SU-DHL-6 (cell line): Measurements from ENCODE around the gene ZNF333.

Experiments
- H2AFZ ChIP-seq: fragments of 200-600 bp; sonication (generic); 2 replicates; pipeline ENCODE4 v1.6.1; 2014; ENCODE audit warnings: low read depth, mild to moderate bottlenecking, moderate library complexity, mixed read lengths, antibody characterized with exemption, low read length; ENCODE audit not compliant: severe bottlenecking
- H3F3A ChIP-seq: fragments of 200-600 bp; shearing (Covaris generic); 2 replicates; pipeline ENCODE4 v1.6.0; 2016; ENCODE audit warnings: antibody characterized with exemption, mild to moderate bottlenecking; ENCODE audit not compliant: insufficient read depth
- H3K27ac ChIP-seq: fragments of 200-600 bp; sonication (generic); 2 replicates; pipeline ENCODE4 v1.5.1; 2016; ENCODE audit warnings: low read depth, mild to moderate bottlenecking, low read length, moderate library complexity, mixed read lengths
- H3K27me3 ChIP-seq: fragments of 200-600 bp; sonication (generic), shearing (Covaris generic); 2 replicates; pipeline ENCODE4 v1.6.0; 2014; ENCODE audit warnings: mild to moderate bottlenecking, low read length
- H3K36me3 ChIP-seq: fragments of 200-600 bp; sonication (generic); 2 replicates; pipeline ENCODE4 v1.6.1; 2014; ENCODE audit warnings: mild to moderate bottlenecking, low read length, mixed read lengths
- H3K4me2 ChIP-seq: fragments of 300-600, 200-600 bp; shearing (Covaris generic), sonication (generic); 2 replicates; pipeline ENCODE4 v1.6.0; 2014; ENCODE audit warnings: low read length, low read depth, mild to moderate bottlenecking; ENCODE audit not compliant: poor library complexity, severe bottlenecking
- H3K4me3 ChIP-seq: fragments of 200-600 bp; sonication (generic); 2 replicates; pipeline ENCODE4 v1.5.1; 2014; ENCODE audit warnings: antibody characterized with exemption, low read length, mild to moderate bottlenecking, mixed read lengths; ENCODE audit not compliant: insufficient read depth, poor library complexity, severe bottlenecking
- H3K79me2 ChIP-seq: fragments of 200-600 bp; sonication (generic); 2 replicates; pipeline ENCODE4 v1.6.1; 2014; ENCODE audit warnings: mild to moderate bottlenecking, low read length, moderate library complexity; ENCODE audit not compliant: insufficient read depth
- H3K9ac ChIP-seq: fragments of 200-600 bp; sonication (generic); 2 replicates; pipeline ENCODE4 v1.7.0; 2014; ENCODE audit warnings: mild to moderate bottlenecking, low read length
- H3K9me2 ChIP-seq: fragments of 200-600 bp; sonication (generic); replicated peaks from 2 replicates; pipeline ENCODE4 v1.6.1; 2014; ENCODE audit warnings: low read length; ENCODE audit not compliant: insufficient read depth
- H3K9me3 ChIP-seq: fragments of 200-600 bp; sonication (generic); 2 replicates; pipeline ENCODE4 v1.6.1; 2014; ENCODE audit warnings: low read length, mixed read lengths; ENCODE audit not compliant: insufficient read depth
- H4K20me1 ChIP-seq: fragments of 200-600 bp; sonication (generic); 2 replicates; pipeline ENCODE4 v1.6.1; 2014; ENCODE audit warnings: low read depth, mild to moderate bottlenecking, antibody characterized with exemption, low read length, moderate library complexity, mixed read lengths
- EZH2phosphoT487 ChIP-seq: fragments of 200-600 bp; sonication (generic), shearing (Covaris generic); conservative IDR thresholded peaks from 2 replicates; pipeline ENCODE4 v1.6.1; 2018; ENCODE audit warnings: mild to moderate bottlenecking, antibody characterized with exemption, low read length, moderate library complexity, mixed read lengths
- TF ChIP-seq, protein P1 (sequence below): fragments of 200-600 bp; sonication (generic); IDR thresholded peaks from one replicate; pipeline ENCODE4 v1.5.1; 2017; ENCODE audit warnings: antibody characterized with exemption, mild to moderate bottlenecking, low read length, moderate library complexity; ENCODE audit not compliant: insufficient read depth, poor library complexity, severe bottlenecking

The ZNF333 gene

GRCh38 chr19:14746886-14747285, 57.0 kb downstream of the ZNF333 start:
- Histone ChIP-seq H3K9me2 (no peaks in the 10 kb centered on the region), H3K9me3 (no peaks in the 10 kb centered on the region), H3K9ac (no peak overlapping the region), H3F3A (no peaks in the 10 kb centered on the region; the same call in 1 of the 2 replicates), H3K4me2 (no peak overlapping the region), H3K36me3 (no peaks in the 10 kb centered on the region), H3K4me3 (no peak overlapping the region), H2AFZ (no peak overlapping the region), H3K79me2 (no peaks in the 10 kb centered on the region), H3K27me3 (no peaks in the 10 kb centered on the region), H4K20me1 (no peaks in the 10 kb centered on the region), H3K27ac (no peak overlapping the region)
- TF ChIP-seq, protein P1, sequence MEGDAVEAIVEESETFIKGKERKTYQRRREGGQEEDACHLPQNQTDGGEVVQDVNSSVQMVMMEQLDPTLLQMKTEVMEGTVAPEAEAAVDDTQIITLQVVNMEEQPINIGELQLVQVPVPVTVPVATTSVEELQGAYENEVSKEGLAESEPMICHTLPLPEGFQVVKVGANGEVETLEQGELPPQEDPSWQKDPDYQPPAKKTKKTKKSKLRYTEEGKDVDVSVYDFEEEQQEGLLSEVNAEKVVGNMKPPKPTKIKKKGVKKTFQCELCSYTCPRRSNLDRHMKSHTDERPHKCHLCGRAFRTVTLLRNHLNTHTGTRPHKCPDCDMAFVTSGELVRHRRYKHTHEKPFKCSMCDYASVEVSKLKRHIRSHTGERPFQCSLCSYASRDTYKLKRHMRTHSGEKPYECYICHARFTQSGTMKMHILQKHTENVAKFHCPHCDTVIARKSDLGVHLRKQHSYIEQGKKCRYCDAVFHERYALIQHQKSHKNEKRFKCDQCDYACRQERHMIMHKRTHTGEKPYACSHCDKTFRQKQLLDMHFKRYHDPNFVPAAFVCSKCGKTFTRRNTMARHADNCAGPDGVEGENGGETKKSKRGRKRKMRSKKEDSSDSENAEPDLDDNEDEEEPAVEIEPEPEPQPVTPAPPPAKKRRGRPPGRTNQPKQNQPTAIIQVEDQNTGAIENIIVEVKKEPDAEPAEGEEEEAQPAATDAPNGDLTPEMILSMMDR, result no peak
- TF ChIP-seq EZH2phosphoT487, result no peak

DNA sequence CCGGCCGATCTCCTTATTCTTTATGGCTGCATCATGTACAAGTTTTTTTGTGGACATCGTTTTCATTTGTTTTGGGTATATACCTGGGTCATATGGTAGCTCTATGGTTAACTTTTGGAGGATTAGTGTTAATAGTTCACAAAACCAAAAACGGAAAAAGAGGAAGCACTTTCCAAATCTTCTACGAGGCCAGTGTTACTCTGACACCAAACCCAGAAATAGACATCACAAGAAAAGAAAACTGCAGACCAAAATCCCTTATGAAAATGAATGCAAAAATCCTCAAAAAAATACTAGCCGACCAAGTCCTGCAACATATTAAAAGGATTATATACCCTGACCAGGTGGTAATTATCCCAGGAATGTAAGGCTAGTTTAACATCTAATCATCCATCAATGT, 58.8 kb downstream of the ZNF333 start:
- Histone ChIP-seq H3F3A (no peaks in the 10 kb centered on the region; the same call in 1 of the 2 replicates), H3K4me3 (no peak overlapping the region), H4K20me1 (no peaks in the 10 kb centered on the region), H3K27ac (no peak overlapping the region), H3K79me2 (no peaks in the 10 kb centered on the region), H3K27me3 (no peaks in the 10 kb centered on the region), H3K36me3 (no peaks in the 10 kb centered on the region), H3K9ac (no peak overlapping the region), H3K4me2 (no peak overlapping the region), H2AFZ (no peak overlapping the region), H3K9me3 (no peaks in the 10 kb centered on the region), H3K9me2 (no peaks in the 10 kb centered on the region)
- TF ChIP-seq EZH2phosphoT487, result no peak

- Histone ChIP-seq H4K20me1 (no peaks in the 10 kb centered on the region), H3K4me3 (no peak overlapping the region), H3K27me3 (no peaks in the 10 kb centered on the region)
Measured at GRCh38 chr19:14758816-14759215, 69.0 kb downstream of the ZNF333 start.

DNA sequence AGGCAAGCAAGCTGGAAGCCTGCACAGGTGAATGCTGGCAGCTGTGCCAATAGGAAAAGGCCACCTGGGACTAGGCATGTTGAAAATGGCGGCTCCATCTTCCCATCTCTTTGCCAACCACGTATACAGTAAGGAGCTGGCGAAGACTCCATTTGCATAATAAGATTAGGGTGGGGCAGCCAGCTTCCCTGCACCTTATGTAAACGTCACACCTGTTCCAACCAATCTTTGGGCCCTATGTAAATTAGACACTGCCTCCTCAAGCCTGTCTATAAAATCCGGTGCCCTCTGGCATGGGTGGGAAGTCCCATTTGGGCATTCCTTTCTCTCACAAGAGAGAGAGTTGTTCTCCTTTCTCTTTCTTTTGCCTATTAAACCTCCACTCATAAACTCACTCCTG, 71.8 kb downstream of the ZNF333 start:
- Histone ChIP-seq H3K9me2 (no peaks in the 10 kb centered on the region), H3K27ac (no peak overlapping the region), H3K27me3 (no peaks in the 10 kb centered on the region), H2AFZ (no peak overlapping the region), H3K4me2 (no peak overlapping the region), H3F3A (no peaks in the 10 kb centered on the region), H3K36me3 (no peaks in the 10 kb centered on the region), H3K9ac (no peak overlapping the region), H3K79me2 (no peaks in the 10 kb centered on the region), H3K4me3 (no peak overlapping the region), H3K9me3 (no peaks in the 10 kb centered on the region), H4K20me1 (no peaks in the 10 kb centered on the region)
- no peak for TF ChIP-seq EZH2phosphoT487

More at GRCh38 chr19:14758816-14759215, 69.0 kb downstream of the ZNF333 start:
- no peak overlapping the region for H3K9ac ChIP-seq
- no peaks in the 10 kb centered on the region for H3K9me3 ChIP-seq
- H3K79me2 ChIP-seq, result no peaks in the 10 kb centered on the region
- no peak for TF ChIP-seq EZH2phosphoT487
- TF ChIP-seq, protein P1, result no peak
- no peaks in the 10 kb centered on the region for H3F3A ChIP-seq
- H3K36me3 ChIP-seq, result no peaks in the 10 kb centered on the region
- no peak overlapping the region for H2AFZ ChIP-seq
- H3K9me2 ChIP-seq, result no peaks in the 10 kb centered on the region
- no peak overlapping the region for H3K27ac ChIP-seq
- no peak overlapping the region for H3K4me2 ChIP-seq
